Astrocyte of the cerebellum (primary cell): ENCODE results near the gene NFXL1.

Source experiments
- DNase-seq: peaks from one replicate; pipeline ENCODE4 v3.0.0-alpha.2; 2011; ENCODE audit warnings: low read depth
- H3K4me3 ChIP-seq: 2 replicates; pipeline ENCODE4 v1.5.1; 2011; ENCODE audit warnings: mild to moderate bottlenecking, low read depth, low read length, moderate library complexity
- in situ Hi-C: cut with HindIII; loops from 2 replicates; pipeline ENCODE4 v1.10.0; 2017; ENCODE audit warnings: low sequenced_read_pairs
- TF ChIP-seq, protein P1 (sequence below): IDR thresholded peaks from 2 replicates; pipeline ENCODE4 v1.5.1; 2012; ENCODE audit warnings: low read length, low read depth, moderate library complexity, mild to moderate bottlenecking; ENCODE audit errors: missing control alignments

Gene NFXL1

DNA sequence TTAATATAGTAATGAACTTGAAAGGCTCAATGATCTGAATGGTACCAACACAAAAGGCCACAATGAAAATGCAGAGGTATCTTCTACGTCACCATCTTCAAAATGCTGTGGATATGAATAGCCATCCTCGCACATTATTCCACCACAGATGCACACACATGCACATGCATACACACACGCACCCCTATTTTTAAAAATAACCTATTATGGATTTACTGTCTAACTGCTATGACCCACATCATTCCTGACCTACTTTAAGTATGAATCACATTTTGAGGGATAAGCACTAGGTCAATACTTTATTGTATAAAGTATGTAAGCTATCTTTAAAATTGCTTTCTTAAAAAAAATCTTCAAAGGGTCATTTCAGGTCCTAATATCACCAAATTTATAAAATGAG lies 52.1 kb downstream of the NFXL1 start:
- H3K4me3 ChIP-seq = no peak overlapping the region
- TF ChIP-seq, protein P1, sequence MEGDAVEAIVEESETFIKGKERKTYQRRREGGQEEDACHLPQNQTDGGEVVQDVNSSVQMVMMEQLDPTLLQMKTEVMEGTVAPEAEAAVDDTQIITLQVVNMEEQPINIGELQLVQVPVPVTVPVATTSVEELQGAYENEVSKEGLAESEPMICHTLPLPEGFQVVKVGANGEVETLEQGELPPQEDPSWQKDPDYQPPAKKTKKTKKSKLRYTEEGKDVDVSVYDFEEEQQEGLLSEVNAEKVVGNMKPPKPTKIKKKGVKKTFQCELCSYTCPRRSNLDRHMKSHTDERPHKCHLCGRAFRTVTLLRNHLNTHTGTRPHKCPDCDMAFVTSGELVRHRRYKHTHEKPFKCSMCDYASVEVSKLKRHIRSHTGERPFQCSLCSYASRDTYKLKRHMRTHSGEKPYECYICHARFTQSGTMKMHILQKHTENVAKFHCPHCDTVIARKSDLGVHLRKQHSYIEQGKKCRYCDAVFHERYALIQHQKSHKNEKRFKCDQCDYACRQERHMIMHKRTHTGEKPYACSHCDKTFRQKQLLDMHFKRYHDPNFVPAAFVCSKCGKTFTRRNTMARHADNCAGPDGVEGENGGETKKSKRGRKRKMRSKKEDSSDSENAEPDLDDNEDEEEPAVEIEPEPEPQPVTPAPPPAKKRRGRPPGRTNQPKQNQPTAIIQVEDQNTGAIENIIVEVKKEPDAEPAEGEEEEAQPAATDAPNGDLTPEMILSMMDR = no peak
- in situ Hi-C loops = no loop called here
- no peak for DNase-seq

DNA sequence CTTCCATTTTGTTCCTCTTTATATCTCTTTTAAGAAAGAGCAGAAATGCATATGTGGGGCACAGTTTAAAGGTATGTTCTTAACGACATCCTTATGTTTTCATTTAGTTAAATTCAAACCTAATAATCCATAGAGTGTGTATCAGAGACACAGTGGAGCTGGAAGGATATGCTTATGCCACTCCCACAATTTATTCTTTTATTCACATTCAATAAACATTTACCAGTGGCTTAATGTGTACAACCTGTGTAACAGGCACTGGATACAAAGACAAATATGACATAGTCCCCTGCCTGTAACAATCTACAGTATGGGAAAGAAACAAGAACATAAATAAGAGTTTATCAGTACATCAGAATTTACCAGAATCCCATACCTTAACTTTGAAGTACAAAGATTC lies 54.1 kb downstream of the NFXL1 start:
- TF ChIP-seq, protein P1 = no peak
- DNase-seq = no peak
- no peak overlapping the region for H3K4me3 ChIP-seq
- in situ Hi-C loops = no loop called here

DNA sequence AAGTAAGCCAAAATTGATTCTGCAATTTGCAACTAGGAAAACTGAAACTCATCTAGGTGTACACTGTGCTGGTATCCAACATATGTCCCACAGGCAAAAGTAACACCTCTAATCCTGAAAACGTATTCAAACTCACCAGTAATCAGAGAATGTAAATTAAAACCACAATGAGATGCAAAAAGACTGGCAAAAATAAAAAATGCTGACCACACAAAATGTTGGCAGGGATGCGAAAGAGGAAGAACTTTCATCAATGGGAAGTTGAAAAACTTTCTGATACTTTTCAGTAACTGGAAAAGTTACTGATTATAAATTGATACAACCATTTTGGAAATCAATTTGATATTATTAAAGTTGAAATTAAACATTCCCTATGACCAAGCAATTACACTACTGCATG lies 56.4 kb downstream of the NFXL1 start:
- TF ChIP-seq, protein P1 = no peak
- in situ Hi-C loops = no loop called here

DNA sequence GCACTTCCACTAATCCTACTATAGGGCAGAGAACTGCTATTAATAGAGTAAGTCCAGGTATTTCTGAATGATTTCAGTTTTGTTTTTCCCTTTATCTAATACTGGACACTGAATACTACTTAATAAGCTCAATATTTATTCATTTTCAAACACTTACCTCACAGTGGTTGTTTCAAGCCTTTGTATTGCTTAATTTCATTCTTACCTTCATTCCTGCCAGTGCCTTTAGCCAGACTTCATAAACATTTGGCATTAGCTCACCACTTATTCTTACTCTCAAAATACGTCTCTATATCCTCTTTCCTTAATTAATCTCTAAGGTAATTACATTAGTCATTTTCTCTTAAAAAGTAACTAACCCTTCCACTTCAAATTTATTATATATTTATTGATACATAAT lies 57.7 kb downstream of the NFXL1 start:
- DNase-seq = no peak
- in situ Hi-C loops = no loop called here
- H3K4me3 ChIP-seq = no peak overlapping the region
- TF ChIP-seq, protein P1 = no peak

More for the DNA sequence above, 56.4 kb downstream of the NFXL1 start:
- no peak for DNase-seq
- H3K4me3 ChIP-seq = no peak overlapping the region

DNA sequence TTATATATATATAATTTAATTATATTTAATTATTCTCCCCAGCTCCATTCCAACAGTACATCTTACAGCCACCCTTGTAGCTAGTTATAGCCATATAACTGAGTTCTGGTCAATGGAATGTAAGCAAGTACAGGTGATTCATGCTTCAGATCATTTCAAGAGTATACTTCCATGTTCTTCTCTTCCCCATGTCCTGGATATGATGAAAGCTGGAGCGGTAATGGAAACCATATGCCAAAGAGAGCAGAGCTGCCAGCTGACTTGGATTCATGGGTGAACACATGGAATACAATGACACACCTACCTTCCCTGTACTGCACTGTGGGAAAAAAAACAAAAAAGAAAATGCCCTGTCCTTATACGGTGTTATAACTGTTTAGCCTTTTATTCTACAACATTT lies 59.0 kb downstream of the NFXL1 start:
- DNase-seq = no peak
- H3K4me3 ChIP-seq = no peak overlapping the region
- TF ChIP-seq, protein P1 = no peak
- in situ Hi-C loops = no loop called here

DNA sequence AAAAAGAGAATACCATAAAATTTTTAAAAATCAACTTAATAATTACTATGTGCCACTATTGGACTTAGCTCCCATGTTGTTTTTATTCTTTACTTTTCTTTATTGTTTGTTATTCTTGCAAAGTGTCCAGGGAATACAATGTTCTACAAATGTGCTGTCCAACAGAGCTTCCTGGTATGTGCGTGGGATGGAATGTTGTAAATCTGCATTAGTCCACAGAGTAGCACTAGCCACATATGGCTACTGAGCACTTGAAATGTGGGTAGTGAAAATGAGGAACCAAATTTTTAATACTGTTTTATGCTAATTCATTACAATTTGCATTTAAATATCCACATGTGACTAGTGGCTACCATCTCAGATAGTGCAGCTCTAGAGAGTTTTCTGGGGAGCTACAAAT lies 62.2 kb downstream of the NFXL1 start:
- TF ChIP-seq, protein P1 = no peak
- peak; percentile 62 for DNase-seq
- no peak overlapping the region for H3K4me3 ChIP-seq
- in situ Hi-C loops = no loop called here

DNA sequence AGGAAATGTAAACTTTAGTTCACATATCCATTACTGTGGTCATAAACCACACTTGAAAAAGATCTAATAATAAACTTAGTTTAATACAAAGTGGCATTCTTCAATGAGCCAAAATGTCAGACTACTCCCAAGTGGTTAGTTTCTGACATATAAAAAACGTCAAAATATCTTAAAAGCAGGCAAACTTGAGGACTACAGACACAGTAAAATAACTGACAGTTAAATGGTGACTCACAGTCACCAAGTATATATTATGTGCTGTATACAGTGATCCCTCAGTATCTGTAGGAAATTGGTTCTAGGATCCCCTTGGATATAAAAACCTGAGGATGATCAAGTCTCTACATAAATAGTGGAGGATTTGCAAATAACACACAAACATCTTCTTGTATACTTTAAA lies 64.9 kb downstream of the NFXL1 start:
- DNase-seq = no peak
- H3K4me3 ChIP-seq = no peak overlapping the region
- TF ChIP-seq, protein P1 = no peak

More for the DNA sequence above, 64.9 kb downstream of the NFXL1 start:
- in situ Hi-C loops = no loop called here
